T-helper 1 cell treated with Interleukin-12 subunit alpha and Interleukin-12 subunit beta and Interleukin-4 antibody, amounts not matched to agents 30 μg/mL and 1 μg/mL, for 36 hours (primary cell): ENCODE results near the gene EPS8.
A peak's percentile ranks its signal among the peaks of the same experiment; 100 is the strongest.

Experiments used
- H3K27ac Mint-ChIP-seq: one replicate; pipeline ENCODE4 v1.8.0; 2021; ENCODE audit warnings: mild to moderate bottlenecking, mixed read lengths
- H3K27me3 Mint-ChIP-seq: one replicate; pipeline ENCODE4 v1.8.0; 2021; ENCODE audit warnings: low read depth, mixed read lengths
- H3K36me3 Mint-ChIP-seq: one replicate; pipeline ENCODE4 v1.8.0; 2021; ENCODE audit warnings: low read depth, mixed read lengths
- H3K4me1 Mint-ChIP-seq: one replicate; pipeline ENCODE4 v1.8.0; 2021; ENCODE audit warnings: low read depth, mixed read lengths
- H3K4me3 Mint-ChIP-seq: one replicate; pipeline ENCODE4 v1.8.0; 2021; ENCODE audit warnings: mild to moderate bottlenecking, moderate library complexity, mixed read lengths
- H3K9me3 Mint-ChIP-seq: one replicate; pipeline ENCODE4 v1.8.0; 2021; ENCODE audit warnings: mixed read lengths

Gene EPS8

GRCh38 chr12:15599266-15600037 lies 189.7 kb downstream of the EPS8 start:
- Mint-ChIP-seq H3K36me3 (no peaks in the 10 kb centered on the region), H3K9me3 (no peaks in the 10 kb centered on the region), H3K4me1 (no peaks in the 10 kb centered on the region), H3K27me3 (no peaks in the 10 kb centered on the region), H3K27ac (no peak overlapping the region), H3K4me3 (no peak overlapping the region)

- H3K36me3 Mint-ChIP-seq, result no peaks in the 10 kb centered on the region
- no peaks in the 10 kb centered on the region for H3K9me3 Mint-ChIP-seq
- H3K27me3 Mint-ChIP-seq, result peaks cover 7% of the 10 kb centered on the region
- no peaks in the 10 kb centered on the region for H3K4me1 Mint-ChIP-seq
- no peak overlapping the region for H3K4me3 Mint-ChIP-seq
- no peak overlapping the region for H3K27ac Mint-ChIP-seq
Measured at GRCh38 chr12:15597125-15597830, 191.9 kb downstream of the EPS8 start.

DNA sequence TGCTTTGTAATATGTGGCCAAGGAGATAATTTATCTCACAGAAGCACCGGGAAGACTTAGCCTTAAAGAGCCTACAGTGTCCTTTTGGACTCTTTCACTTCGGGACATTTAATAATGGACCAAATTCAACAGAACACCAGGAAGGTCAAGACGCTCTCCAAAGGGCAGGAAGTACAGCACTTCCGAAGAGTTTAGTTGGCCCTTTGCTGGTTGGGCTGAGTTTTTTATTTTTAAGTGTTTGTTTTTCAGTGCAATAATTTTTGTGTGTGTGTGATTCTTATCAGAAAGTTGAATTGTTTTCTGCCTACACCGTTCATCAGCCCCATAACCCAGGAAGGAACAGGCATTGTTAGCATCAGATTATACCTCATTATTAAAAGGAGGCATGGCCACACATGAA lies 193.0 kb downstream of the EPS8 start:
- Mint-ChIP-seq H3K27me3 (peaks cover 7% of the 10 kb centered on the region), H3K27ac (no peak overlapping the region), H3K4me1 (no peaks in the 10 kb centered on the region), H3K9me3 (no peaks in the 10 kb centered on the region), H3K36me3 (no peaks in the 10 kb centered on the region), H3K4me3 (no peak overlapping the region)

DNA sequence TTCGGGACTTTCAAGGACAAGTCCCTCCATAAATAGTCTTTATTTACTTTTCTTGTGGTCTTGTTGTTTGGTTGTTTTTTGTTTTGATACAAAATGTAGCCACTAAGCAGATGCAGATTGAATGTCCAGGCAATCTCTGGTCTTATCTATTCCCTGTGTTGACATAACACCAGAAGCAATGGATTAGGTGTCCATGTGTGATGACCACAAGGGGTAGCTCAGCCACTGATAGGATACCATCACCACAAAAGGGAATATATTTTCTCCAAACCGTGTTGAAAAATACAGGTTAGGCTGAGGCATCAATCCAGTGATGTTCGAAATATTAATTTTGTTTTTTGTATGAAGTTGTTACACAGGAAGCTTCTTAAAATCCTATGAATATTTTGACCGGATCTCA lies 196.3 kb downstream of the EPS8 start:
- H3K27me3 Mint-ChIP-seq, result peaks cover 11% of the 10 kb centered on the region
- H3K4me3 Mint-ChIP-seq, result no peak overlapping the region
- H3K9me3 Mint-ChIP-seq, result no peaks in the 10 kb centered on the region
- H3K36me3 Mint-ChIP-seq, result peaks cover 8% of the 10 kb centered on the region
- peaks cover 8% of the 10 kb centered on the region for H3K4me1 Mint-ChIP-seq
- H3K27ac Mint-ChIP-seq, result no peak overlapping the region

DNA sequence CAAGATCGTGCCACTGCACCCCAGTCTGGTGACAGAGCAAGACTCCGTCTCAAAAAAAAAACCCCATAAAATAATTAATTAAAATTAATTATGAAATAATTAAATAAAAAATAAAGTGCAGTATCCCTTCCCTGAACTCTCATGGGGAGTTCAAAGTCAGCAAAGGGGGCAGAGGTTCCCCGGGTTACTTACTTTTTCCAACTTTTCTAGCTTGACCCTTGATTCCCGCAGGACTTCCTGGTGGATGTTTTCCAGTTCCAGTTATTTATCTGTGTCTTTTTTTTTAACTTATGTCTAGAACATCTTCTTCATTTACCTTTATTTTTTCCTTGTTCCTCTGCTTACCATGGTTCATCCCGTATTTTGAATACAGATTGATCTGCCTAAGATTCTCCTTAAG lies 197.4 kb downstream of the EPS8 start:
- Mint-ChIP-seq H3K36me3 (peaks cover 11% of the 10 kb centered on the region), H3K9me3 (no peaks in the 10 kb centered on the region), H3K4me1 (peaks cover 8% of the 10 kb centered on the region), H3K4me3 (no peak overlapping the region), H3K27ac (no peak overlapping the region), H3K27me3 (peaks cover 11% of the 10 kb centered on the region)

DNA sequence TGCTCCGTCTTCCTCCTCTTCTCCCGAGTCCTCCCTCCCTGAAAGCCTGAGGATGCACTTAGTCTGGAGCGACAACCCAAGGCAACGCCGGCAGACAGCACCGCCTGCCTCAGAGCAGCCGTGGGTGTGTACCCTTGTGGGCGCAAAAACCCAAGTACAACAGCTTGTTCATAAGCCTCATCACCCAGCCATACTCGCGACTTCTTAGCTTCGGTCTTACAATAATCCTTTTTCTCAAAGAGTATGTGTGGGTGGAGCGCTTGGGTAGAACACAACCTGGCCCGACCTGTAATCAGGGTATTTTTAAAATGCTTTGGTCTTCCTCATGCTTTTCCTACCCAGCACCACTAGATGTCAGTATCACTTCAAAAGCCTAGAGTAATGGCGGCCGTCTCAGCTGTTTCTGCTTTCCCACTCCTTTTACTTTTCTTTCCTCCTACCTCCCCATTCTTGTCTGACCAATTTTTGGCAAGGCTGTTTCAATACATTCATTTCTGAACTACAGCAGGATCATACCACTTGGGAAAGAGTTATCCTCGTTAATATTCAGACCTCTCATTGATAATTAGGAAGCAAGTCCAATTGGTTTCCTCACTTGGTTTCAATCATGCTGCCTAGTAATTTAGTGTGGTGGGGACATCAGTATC lies 198.9 kb downstream of the EPS8 start:
- H3K4me3 Mint-ChIP-seq, result peak overlapping the region; percentile 70
- no peak overlapping the region for H3K27ac Mint-ChIP-seq
- no peaks in the 10 kb centered on the region for H3K9me3 Mint-ChIP-seq
- H3K27me3 Mint-ChIP-seq, result peaks cover 11% of the 10 kb centered on the region
- H3K4me1 Mint-ChIP-seq, result peaks cover 8% of the 10 kb centered on the region
- H3K36me3 Mint-ChIP-seq, result peaks cover 14% of the 10 kb centered on the region

GRCh38 chr12:15589328-15590032 lies 199.7 kb downstream of the EPS8 start:
- Mint-ChIP-seq H3K9me3 (no peaks in the 10 kb centered on the region), H3K36me3 (peaks cover 14% of the 10 kb centered on the region), H3K27ac (no peak overlapping the region), H3K4me3 (no peak overlapping the region), H3K27me3 (peaks cover 11% of the 10 kb centered on the region), H3K4me1 (peaks cover 8% of the 10 kb centered on the region)

GRCh38 chr12:15584366-15585041 lies 204.7 kb downstream of the EPS8 start:
- Mint-ChIP-seq H3K9me3 (no peaks in the 10 kb centered on the region), H3K27ac (no peak overlapping the region), H3K4me3 (no peak overlapping the region)

GRCh38 chr12:15583804-15584203 lies 205.4 kb downstream of the EPS8 start:
- no peak overlapping the region for H3K4me3 Mint-ChIP-seq
- H3K36me3 Mint-ChIP-seq, result peaks cover 21% of the 10 kb centered on the region
- H3K9me3 Mint-ChIP-seq, result no peaks in the 10 kb centered on the region
- H3K27me3 Mint-ChIP-seq, result no peaks in the 10 kb centered on the region
- H3K4me1 Mint-ChIP-seq, result peaks cover 16% of the 10 kb centered on the region
- no peak overlapping the region for H3K27ac Mint-ChIP-seq

More at GRCh38 chr12:15584366-15585041, 204.7 kb downstream of the EPS8 start:
- Mint-ChIP-seq H3K36me3 (peaks cover 17% of the 10 kb centered on the region), H3K27me3 (no peaks in the 10 kb centered on the region), H3K4me1 (peaks cover 13% of the 10 kb centered on the region)

DNA sequence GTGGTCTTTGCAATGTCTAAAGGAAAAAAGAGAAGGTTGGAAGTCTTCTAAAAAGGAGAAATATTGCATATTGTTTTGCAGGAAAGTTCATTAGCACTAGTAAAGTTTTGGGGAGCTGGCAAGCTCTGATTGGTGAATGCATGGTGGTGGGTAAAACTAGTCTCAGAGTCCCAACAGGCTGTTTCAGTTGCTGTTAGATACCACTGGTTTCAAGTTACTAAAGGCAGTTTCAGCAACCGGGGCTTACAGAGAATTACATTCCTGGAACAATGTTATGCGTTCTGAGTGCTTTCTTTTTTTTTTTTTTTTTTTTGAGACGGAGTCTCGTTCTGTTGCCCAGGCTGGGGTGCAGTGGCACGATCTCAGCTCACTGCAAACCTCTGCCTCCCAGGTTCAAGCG lies 208.2 kb downstream of the EPS8 start:
- Mint-ChIP-seq H3K27ac (no peak overlapping the region), H3K9me3 (peaks cover 4% of the 10 kb centered on the region), H3K36me3 (peaks cover 27% of the 10 kb centered on the region), H3K27me3 (no peaks in the 10 kb centered on the region), H3K4me1 (peaks cover 17% of the 10 kb centered on the region), H3K4me3 (no peak overlapping the region)

- Mint-ChIP-seq H3K4me3 (no peak overlapping the region), H3K27ac (peak overlapping the region; percentile 36), H3K9me3 (peaks cover 9% of the 10 kb centered on the region), H3K36me3 (peaks cover 27% of the 10 kb centered on the region), H3K27me3 (no peaks in the 10 kb centered on the region), H3K4me1 (peaks cover 19% of the 10 kb centered on the region)
Measured at GRCh38 chr12:15580431-15580830, 208.8 kb downstream of the EPS8 start.

- Mint-ChIP-seq H3K4me1 (peaks cover 33% of the 10 kb centered on the region), H3K4me3 (no peak overlapping the region), H3K9me3 (peaks cover 21% of the 10 kb centered on the region), H3K27ac (no peak overlapping the region), H3K36me3 (peaks cover 36% of the 10 kb centered on the region), H3K27me3 (no peaks in the 10 kb centered on the region)
Measured at GRCh38 chr12:15575671-15576541, 213.3 kb downstream of the EPS8 start.

- H3K27ac Mint-ChIP-seq, result no peak overlapping the region
- no peaks in the 10 kb centered on the region for H3K27me3 Mint-ChIP-seq
- peaks cover 32% of the 10 kb centered on the region for H3K4me1 Mint-ChIP-seq
- H3K36me3 Mint-ChIP-seq, result peaks cover 33% of the 10 kb centered on the region
- H3K9me3 Mint-ChIP-seq, result peaks cover 21% of the 10 kb centered on the region
- H3K4me3 Mint-ChIP-seq, result no peak overlapping the region
Measured at GRCh38 chr12:15574353-15574752, 214.8 kb downstream of the EPS8 start.
